WTC11 (cell line): Measurements from ENCODE around the gene PPM1L.

Experiments used
- ETV6 ChIP-seq: sonication (generic); formaldehyde crosslinking; IDR thresholded peaks from 2 replicates; pipeline ENCODE4 v1.8.1; 2022; ENCODE audit warnings: mild to moderate bottlenecking, missing genetic modification reagents
- GABPB1 ChIP-seq: sonication (generic); formaldehyde crosslinking; IDR thresholded peaks from 2 replicates; pipeline ENCODE4 v1.8.1; 2023; ENCODE audit warnings: mild to moderate bottlenecking, missing genetic modification reagents
- NR1H2 ChIP-seq: sonication (generic); formaldehyde crosslinking; IDR thresholded peaks from 2 replicates; pipeline ENCODE4 v1.9.0; 2021; ENCODE audit warnings: mild to moderate bottlenecking, moderate library complexity, missing genetic modification reagents
- SP1 ChIP-seq: sonication (generic); formaldehyde crosslinking; conservative IDR thresholded peaks from 2 replicates; pipeline ENCODE4 v1.8.1; 2022; ENCODE audit warnings: missing genetic modification reagents
- TEAD4 ChIP-seq: sonication (generic); formaldehyde crosslinking; IDR thresholded peaks from 2 replicates; pipeline ENCODE4 v1.8.0; 2022; ENCODE audit warnings: mild to moderate bottlenecking, missing genetic modification reagents
- ZNF232 ChIP-seq: sonication (generic); formaldehyde crosslinking; IDR thresholded peaks from 2 replicates; pipeline ENCODE4 v1.8.0; 2022; ENCODE audit warnings: mild to moderate bottlenecking, missing genetic modification reagents
- ZNF396 ChIP-seq: fragments of 250-450 bp; sonication (Bioruptor Pico); IDR thresholded peaks from 2 replicates; pipeline ENCODE4 v1.8.0; 2021; ENCODE audit warnings: mild to moderate bottlenecking, moderate library complexity, borderline replicate concordance
- TF ChIP-seq, protein P1 (sequence below): sonication (generic); formaldehyde crosslinking; IDR thresholded peaks from 2 replicates; pipeline ENCODE4 v1.8.0; 2022; ENCODE audit warnings: mild to moderate bottlenecking, missing genetic modification reagents
- TF ChIP-seq, protein P2 (sequence below): sonication (generic); formaldehyde crosslinking; IDR thresholded peaks from 2 replicates; pipeline ENCODE4 v1.8.1; 2023; ENCODE audit warnings: mild to moderate bottlenecking, missing genetic modification reagents, borderline replicate concordance
- TF ChIP-seq, protein P3 (sequence below): sonication (generic); formaldehyde crosslinking; IDR thresholded peaks from 2 replicates; pipeline ENCODE4 v1.8.1; 2023; ENCODE audit warnings: mild to moderate bottlenecking, missing genetic modification reagents
- TF ChIP-seq, protein P4 (sequence below): fragments of 200-600 bp; IDR thresholded peaks from 2 replicates; pipeline ENCODE4 v1.8.0; 2022; ENCODE audit warnings: antibody characterized with exemption
- TF ChIP-seq, protein P5 (sequence below): sonication (generic); formaldehyde crosslinking; IDR thresholded peaks from 2 replicates; pipeline ENCODE4 v1.8.0; 2022; ENCODE audit warnings: mild to moderate bottlenecking, missing genetic modification reagents
- TF ChIP-seq, protein P6 (sequence below): sonication (generic); formaldehyde crosslinking; IDR thresholded peaks from 2 replicates; pipeline ENCODE4 v1.8.1; 2023; ENCODE audit warnings: mild to moderate bottlenecking, missing genetic modification reagents
- TF ChIP-seq, protein P7 (sequence below): sonication (generic); formaldehyde crosslinking; conservative IDR thresholded peaks from 2 replicates; pipeline ENCODE4 v1.8.1; 2023; ENCODE audit warnings: mild to moderate bottlenecking, low read depth, missing genetic modification reagents, moderate library complexity

DNA sequence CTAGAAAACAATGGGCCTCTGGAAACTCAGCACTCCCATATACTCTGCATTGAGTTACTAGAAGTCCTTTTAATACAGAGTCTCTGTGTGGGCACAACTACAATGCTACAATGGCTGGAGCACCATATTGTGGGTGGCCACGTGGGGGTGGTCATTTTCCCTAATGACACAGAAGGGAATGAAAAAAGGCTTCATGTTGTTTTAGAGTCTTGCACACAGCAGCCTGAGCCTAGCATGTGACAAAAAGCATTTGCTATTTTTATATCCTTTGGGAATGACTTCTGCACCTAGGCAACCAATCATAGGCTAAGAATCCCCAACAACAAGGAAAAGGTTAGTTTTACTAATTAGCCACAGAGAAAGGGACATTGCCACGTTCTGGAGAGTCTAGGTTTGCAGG lies 120.6 kb downstream of the PPM1L start:
- TF ChIP-seq, protein P1, sequence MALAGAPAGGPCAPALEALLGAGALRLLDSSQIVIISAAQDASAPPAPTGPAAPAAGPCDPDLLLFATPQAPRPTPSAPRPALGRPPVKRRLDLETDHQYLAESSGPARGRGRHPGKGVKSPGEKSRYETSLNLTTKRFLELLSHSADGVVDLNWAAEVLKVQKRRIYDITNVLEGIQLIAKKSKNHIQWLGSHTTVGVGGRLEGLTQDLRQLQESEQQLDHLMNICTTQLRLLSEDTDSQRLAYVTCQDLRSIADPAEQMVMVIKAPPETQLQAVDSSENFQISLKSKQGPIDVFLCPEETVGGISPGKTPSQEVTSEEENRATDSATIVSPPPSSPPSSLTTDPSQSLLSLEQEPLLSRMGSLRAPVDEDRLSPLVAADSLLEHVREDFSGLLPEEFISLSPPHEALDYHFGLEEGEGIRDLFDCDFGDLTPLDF (CRISPR knock-in tag), result no peak
- TF ChIP-seq, protein P2, sequence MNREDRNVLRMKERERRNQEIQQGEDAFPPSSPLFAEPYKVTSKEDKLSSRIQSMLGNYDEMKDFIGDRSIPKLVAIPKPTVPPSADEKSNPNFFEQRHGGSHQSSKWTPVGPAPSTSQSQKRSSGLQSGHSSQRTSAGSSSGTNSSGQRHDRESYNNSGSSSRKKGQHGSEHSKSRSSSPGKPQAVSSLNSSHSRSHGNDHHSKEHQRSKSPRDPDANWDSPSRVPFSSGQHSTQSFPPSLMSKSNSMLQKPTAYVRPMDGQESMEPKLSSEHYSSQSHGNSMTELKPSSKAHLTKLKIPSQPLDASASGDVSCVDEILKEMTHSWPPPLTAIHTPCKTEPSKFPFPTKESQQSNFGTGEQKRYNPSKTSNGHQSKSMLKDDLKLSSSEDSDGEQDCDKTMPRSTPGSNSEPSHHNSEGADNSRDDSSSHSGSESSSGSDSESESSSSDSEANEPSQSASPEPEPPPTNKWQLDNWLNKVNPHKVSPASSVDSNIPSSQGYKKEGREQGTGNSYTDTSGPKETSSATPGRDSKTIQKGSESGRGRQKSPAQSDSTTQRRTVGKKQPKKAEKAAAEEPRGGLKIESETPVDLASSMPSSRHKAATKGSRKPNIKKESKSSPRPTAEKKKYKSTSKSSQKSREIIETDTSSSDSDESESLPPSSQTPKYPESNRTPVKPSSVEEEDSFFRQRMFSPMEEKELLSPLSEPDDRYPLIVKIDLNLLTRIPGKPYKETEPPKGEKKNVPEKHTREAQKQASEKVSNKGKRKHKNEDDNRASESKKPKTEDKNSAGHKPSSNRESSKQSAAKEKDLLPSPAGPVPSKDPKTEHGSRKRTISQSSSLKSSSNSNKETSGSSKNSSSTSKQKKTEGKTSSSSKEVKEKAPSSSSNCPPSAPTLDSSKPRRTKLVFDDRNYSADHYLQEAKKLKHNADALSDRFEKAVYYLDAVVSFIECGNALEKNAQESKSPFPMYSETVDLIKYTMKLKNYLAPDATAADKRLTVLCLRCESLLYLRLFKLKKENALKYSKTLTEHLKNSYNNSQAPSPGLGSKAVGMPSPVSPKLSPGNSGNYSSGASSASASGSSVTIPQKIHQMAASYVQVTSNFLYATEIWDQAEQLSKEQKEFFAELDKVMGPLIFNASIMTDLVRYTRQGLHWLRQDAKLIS (CRISPR knock-in tag), result no peak
- TF ChIP-seq ETV6 (CRISPR knock-in tag), result no peak
- TF ChIP-seq, protein P3, sequence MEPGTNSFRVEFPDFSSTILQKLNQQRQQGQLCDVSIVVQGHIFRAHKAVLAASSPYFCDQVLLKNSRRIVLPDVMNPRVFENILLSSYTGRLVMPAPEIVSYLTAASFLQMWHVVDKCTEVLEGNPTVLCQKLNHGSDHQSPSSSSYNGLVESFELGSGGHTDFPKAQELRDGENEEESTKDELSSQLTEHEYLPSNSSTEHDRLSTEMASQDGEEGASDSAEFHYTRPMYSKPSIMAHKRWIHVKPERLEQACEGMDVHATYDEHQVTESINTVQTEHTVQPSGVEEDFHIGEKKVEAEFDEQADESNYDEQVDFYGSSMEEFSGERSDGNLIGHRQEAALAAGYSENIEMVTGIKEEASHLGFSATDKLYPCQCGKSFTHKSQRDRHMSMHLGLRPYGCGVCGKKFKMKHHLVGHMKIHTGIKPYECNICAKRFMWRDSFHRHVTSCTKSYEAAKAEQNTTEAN (CRISPR knock-in tag), result no peak
- TF ChIP-seq, protein P4, sequence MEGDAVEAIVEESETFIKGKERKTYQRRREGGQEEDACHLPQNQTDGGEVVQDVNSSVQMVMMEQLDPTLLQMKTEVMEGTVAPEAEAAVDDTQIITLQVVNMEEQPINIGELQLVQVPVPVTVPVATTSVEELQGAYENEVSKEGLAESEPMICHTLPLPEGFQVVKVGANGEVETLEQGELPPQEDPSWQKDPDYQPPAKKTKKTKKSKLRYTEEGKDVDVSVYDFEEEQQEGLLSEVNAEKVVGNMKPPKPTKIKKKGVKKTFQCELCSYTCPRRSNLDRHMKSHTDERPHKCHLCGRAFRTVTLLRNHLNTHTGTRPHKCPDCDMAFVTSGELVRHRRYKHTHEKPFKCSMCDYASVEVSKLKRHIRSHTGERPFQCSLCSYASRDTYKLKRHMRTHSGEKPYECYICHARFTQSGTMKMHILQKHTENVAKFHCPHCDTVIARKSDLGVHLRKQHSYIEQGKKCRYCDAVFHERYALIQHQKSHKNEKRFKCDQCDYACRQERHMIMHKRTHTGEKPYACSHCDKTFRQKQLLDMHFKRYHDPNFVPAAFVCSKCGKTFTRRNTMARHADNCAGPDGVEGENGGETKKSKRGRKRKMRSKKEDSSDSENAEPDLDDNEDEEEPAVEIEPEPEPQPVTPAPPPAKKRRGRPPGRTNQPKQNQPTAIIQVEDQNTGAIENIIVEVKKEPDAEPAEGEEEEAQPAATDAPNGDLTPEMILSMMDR, result no peak
- no peak for TF ChIP-seq GABPB1
- TF ChIP-seq TEAD4 (CRISPR knock-in tag), result no peak
- TF ChIP-seq, protein P5, sequence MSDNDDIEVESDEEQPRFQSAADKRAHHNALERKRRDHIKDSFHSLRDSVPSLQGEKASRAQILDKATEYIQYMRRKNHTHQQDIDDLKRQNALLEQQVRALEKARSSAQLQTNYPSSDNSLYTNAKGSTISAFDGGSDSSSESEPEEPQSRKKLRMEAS (CRISPR knock-in tag), result no peak
- TF ChIP-seq ZNF232, result no peak
- no peak for TF ChIP-seq ZNF396 (CRISPR knock-in tag)
- no peak for TF ChIP-seq NR1H2 (CRISPR knock-in tag)
- TF ChIP-seq, protein P6, sequence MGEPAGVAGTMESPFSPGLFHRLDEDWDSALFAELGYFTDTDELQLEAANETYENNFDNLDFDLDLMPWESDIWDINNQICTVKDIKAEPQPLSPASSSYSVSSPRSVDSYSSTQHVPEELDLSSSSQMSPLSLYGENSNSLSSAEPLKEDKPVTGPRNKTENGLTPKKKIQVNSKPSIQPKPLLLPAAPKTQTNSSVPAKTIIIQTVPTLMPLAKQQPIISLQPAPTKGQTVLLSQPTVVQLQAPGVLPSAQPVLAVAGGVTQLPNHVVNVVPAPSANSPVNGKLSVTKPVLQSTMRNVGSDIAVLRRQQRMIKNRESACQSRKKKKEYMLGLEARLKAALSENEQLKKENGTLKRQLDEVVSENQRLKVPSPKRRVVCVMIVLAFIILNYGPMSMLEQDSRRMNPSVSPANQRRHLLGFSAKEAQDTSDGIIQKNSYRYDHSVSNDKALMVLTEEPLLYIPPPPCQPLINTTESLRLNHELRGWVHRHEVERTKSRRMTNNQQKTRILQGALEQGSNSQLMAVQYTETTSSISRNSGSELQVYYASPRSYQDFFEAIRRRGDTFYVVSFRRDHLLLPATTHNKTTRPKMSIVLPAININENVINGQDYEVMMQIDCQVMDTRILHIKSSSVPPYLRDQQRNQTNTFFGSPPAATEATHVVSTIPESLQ, result no peak
- no peak for TF ChIP-seq SP1 (CRISPR knock-in tag)
- TF ChIP-seq, protein P7, sequence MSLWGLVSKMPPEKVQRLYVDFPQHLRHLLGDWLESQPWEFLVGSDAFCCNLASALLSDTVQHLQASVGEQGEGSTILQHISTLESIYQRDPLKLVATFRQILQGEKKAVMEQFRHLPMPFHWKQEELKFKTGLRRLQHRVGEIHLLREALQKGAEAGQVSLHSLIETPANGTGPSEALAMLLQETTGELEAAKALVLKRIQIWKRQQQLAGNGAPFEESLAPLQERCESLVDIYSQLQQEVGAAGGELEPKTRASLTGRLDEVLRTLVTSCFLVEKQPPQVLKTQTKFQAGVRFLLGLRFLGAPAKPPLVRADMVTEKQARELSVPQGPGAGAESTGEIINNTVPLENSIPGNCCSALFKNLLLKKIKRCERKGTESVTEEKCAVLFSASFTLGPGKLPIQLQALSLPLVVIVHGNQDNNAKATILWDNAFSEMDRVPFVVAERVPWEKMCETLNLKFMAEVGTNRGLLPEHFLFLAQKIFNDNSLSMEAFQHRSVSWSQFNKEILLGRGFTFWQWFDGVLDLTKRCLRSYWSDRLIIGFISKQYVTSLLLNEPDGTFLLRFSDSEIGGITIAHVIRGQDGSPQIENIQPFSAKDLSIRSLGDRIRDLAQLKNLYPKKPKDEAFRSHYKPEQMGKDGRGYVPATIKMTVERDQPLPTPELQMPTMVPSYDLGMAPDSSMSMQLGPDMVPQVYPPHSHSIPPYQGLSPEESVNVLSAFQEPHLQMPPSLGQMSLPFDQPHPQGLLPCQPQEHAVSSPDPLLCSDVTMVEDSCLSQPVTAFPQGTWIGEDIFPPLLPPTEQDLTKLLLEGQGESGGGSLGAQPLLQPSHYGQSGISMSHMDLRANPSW (CRISPR knock-in tag), result no peak
